DND-41 (cell line): Measurements from ENCODE around the gene MRNIP.

Experiments used
- ATAC-seq: fragments of 200-7000 bp; cut with Tn5 transposase; 3 replicates; pipeline ENCODE4 v1.9.1; 2021; ENCODE audit warnings: low read depth; ENCODE audit not compliant: insufficient read depth
- DNase-seq: peaks from one replicate; pipeline ENCODE4 v3.0.0-alpha.2; 2020
- H2AFZ ChIP-seq: 2 replicates; pipeline ENCODE4 v1.6.0; 2012; ENCODE audit warnings: low read depth, low read length
- H3K27ac ChIP-seq: 2 replicates; pipeline ENCODE4 v1.5.1; 2012; ENCODE audit warnings: low read length, inconsistent platforms
- H3K27me3 ChIP-seq: fragments of 200-600 bp; sonication (generic); 2 replicates; pipeline ENCODE4 v1.6.0; 2012; ENCODE audit warnings: low read length, mild to moderate bottlenecking, inconsistent platforms; ENCODE audit not compliant: insufficient read depth, poor library complexity
- H3K36me3 ChIP-seq: 2 replicates; pipeline ENCODE4 v1.5.1; 2012; ENCODE audit warnings: low read length, inconsistent platforms; ENCODE audit not compliant: insufficient read depth
- H3K4me1 ChIP-seq: 2 replicates; pipeline ENCODE4 v1.5.1; 2012; ENCODE audit warnings: mild to moderate bottlenecking, low read length; ENCODE audit not compliant: insufficient read depth
- H3K4me2 ChIP-seq: 2 replicates; pipeline ENCODE4 v1.6.0; 2012; ENCODE audit warnings: mild to moderate bottlenecking, moderate library complexity, low read length, inconsistent platforms; ENCODE audit not compliant: insufficient read depth
- H3K4me3 ChIP-seq, 2 experiments: fragments of 200-600 bp in 1 of 2; shearing (Covaris generic) in 1 of 2; 2 replicates each; pipeline ENCODE4 v1.5.1; 2012 to 2016; ENCODE audit warnings: inconsistent platforms in 2 of 2, low read length in 2 of 2, mild to moderate bottlenecking in 2 of 2, low read depth in 1 of 2, moderate library complexity in 1 of 2
- H3K79me2 ChIP-seq: 2 replicates; pipeline ENCODE4 v1.6.0; 2012; ENCODE audit warnings: low read length, inconsistent platforms; ENCODE audit not compliant: insufficient read depth
- H3K9ac ChIP-seq: 2 replicates; pipeline ENCODE4 v1.6.0; 2012; ENCODE audit warnings: low read depth, mild to moderate bottlenecking, inconsistent platforms, low read length, moderate library complexity
- H3K9me3 ChIP-seq: 2 replicates; pipeline ENCODE4 v1.5.1; 2012; ENCODE audit warnings: low read length, moderate library complexity, mild to moderate bottlenecking, inconsistent platforms; ENCODE audit not compliant: insufficient read depth, severe bottlenecking
- H4K20me1 ChIP-seq: 2 replicates; pipeline ENCODE4 v1.6.0; 2012; ENCODE audit warnings: low read length; ENCODE audit not compliant: insufficient read depth
- EZH2 ChIP-seq: IDR thresholded peaks from 3 replicates; pipeline ENCODE4 v1.6.1; 2012; ENCODE audit warnings: borderline replicate concordance, low read depth, mild to moderate bottlenecking, moderate library complexity, low read length, inconsistent platforms; ENCODE audit not compliant: severe bottlenecking
- TF ChIP-seq, protein P1 (sequence below): IDR thresholded peaks from 2 replicates; pipeline ENCODE4 v1.5.1; 2012; ENCODE audit warnings: borderline replicate concordance, low read length, moderate library complexity, mild to moderate bottlenecking; ENCODE audit not compliant: poor library complexity, severe bottlenecking; ENCODE audit errors: extremely low read depth

Gene MRNIP

DNA sequence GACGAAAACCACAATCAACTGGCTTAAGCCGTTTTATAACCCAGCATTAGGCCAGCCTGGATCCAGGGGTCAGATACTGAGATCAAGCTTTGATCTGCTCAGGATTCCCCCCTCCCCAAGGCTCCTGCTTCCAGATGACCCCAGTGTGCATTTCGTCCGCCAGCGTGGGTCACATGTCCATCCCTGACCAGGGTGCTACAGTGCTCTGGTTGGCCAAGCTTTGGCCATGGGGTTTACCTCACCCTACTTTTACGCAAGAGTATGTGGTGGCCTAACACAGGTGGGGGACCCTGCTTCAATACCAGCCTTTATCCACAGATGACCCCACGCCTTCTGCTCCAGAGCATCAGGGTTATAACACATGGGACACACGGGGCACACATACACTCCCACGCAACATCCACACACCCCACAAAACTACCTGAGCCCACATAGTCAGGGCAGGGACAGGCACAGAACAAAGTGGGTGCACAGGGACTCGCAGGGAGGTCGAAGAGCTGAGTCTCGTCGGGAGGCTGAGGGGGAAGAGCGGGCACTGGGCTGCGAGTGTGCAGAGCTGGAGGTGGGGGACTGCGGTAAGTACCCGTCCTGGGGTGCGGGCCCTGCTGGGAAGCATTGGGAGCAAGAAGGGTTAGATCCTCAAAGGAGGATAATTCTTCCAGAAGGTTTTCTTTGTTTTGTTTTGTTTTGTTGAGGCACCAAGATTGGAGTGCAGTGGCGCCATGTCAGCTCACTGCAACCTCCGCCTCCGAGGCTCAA lies 42.9 kb downstream of the MRNIP start:
- DNase-seq (no peak), ATAC-seq (no peak)
- Histone ChIP-seq H3K27ac (no peak overlapping the region), H3K9me3 (no peaks in the 10 kb centered on the region), H3K79me2 (no peaks in the 10 kb centered on the region), H4K20me1 (no peaks in the 10 kb centered on the region), H3K27me3 (no peaks in the 10 kb centered on the region), H2AFZ (no peak overlapping the region), H3K9ac (no peak overlapping the region), H3K4me2 (no peak overlapping the region), H3K4me1 (peaks cover 11% of the 10 kb centered on the region), H3K36me3 (peaks cover 15% of the 10 kb centered on the region), H3K4me3 (no peak overlapping the region)
- TF ChIP-seq, protein P1, sequence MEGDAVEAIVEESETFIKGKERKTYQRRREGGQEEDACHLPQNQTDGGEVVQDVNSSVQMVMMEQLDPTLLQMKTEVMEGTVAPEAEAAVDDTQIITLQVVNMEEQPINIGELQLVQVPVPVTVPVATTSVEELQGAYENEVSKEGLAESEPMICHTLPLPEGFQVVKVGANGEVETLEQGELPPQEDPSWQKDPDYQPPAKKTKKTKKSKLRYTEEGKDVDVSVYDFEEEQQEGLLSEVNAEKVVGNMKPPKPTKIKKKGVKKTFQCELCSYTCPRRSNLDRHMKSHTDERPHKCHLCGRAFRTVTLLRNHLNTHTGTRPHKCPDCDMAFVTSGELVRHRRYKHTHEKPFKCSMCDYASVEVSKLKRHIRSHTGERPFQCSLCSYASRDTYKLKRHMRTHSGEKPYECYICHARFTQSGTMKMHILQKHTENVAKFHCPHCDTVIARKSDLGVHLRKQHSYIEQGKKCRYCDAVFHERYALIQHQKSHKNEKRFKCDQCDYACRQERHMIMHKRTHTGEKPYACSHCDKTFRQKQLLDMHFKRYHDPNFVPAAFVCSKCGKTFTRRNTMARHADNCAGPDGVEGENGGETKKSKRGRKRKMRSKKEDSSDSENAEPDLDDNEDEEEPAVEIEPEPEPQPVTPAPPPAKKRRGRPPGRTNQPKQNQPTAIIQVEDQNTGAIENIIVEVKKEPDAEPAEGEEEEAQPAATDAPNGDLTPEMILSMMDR: no peak
- TF ChIP-seq EZH2: no peak

DNA sequence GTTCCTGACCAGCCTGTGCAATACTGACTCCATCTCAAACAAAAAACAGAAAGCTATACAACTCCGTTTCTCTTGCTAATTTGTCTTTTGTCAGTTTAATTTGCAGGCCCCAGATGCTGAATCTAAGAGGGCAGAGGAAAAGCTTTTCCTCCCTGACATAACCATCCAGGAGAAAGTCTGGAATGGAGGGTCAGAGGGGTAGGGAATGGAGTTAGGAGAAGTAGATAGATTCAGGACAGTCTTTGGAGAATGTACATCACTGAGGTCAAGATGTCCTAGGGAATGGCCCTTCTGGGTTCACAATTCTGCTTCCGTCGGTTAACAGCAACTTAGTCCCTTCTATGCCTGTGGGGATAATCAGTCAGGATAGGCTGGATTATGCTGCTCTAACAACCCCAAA lies 44.5 kb downstream of the MRNIP start:
- no peak overlapping the region for H3K9ac ChIP-seq
- ATAC-seq: no peak

DNA sequence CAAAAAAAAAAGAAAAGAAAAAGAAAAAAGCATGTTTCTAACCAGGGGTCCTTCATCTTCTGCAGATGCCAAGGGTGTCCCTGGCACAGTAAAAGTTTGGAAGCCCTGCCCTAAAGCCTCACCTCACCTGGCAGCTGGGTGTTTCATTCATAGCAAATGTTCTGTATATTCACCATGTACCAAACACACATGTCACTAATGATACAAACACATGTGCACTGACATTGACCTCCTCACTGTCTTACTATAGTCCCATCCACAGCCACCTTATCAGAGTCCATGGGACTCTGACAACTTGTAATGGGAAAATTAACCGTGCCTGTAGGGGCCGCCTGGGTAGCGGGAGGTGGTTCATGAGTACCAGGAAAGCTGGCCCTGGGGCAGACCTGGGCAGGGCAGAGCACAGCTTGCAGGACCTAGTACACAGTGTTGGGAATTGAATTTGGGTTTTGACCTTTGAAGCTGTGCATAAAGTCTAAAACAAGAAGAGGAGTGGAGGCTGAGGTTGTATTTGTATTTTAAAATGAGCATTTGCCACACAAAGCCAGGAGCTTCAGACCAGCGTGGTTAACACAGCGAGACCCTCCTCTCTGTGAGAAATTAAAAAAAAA lies 45.5 kb downstream of the MRNIP start:
- no peak for TF ChIP-seq EZH2
- TF ChIP-seq, protein P1: no peak
- DNase-seq: no peak
- Histone ChIP-seq H4K20me1 (no peaks in the 10 kb centered on the region), H3K79me2 (no peaks in the 10 kb centered on the region), H3K4me3 (no peak overlapping the region), H3K36me3 (peaks cover 15% of the 10 kb centered on the region), H2AFZ (no peak overlapping the region), H3K9me3 (no peaks in the 10 kb centered on the region), H3K4me1 (peaks cover 3% of the 10 kb centered on the region; the same call in 1 of the 2 replicates), H3K9ac (no peak overlapping the region), H3K27ac (no peak overlapping the region), H3K27me3 (no peaks in the 10 kb centered on the region), H3K4me2 (no peak overlapping the region)
- no peak for ATAC-seq

More for the DNA sequence above, 44.5 kb downstream of the MRNIP start:
- H4K20me1 ChIP-seq: no peaks in the 10 kb centered on the region
- no peaks in the 10 kb centered on the region for H3K4me1 ChIP-seq
- no peak overlapping the region for H2AFZ ChIP-seq
- H3K4me2 ChIP-seq: no peak overlapping the region
- no peak for DNase-seq
- no peak overlapping the region for H3K27ac ChIP-seq
- no peak overlapping the region for H3K4me3 ChIP-seq
- peaks cover 15% of the 10 kb centered on the region for H3K36me3 ChIP-seq
- H3K9me3 ChIP-seq: no peaks in the 10 kb centered on the region
- TF ChIP-seq, protein P1: no peak
- TF ChIP-seq EZH2: no peak
- H3K79me2 ChIP-seq: no peaks in the 10 kb centered on the region
- no peaks in the 10 kb centered on the region for H3K27me3 ChIP-seq
